Caco-2 (cell line): Measurements from ENCODE around the gene CAPN15. TPM values are rescaled to one million over a fixed set of nuclear protein-coding genes. Genes with fewer than 3 reads are reported as not detected.

Experiments used
- BruUV-seq: library from RNA; stranded (reverse); fragments of 400-500 nt; replicated peaks from 2 replicates; lab custom pipeline; 2021; lab: Mats Ljungman, UMichigan
- CTCF ChIA-PET: fragments of 300-600 bp; sonication (Branson Sonifier 250); formaldehyde crosslinking; loops from one replicate; lab custom pipeline; 2022; ENCODE audit warnings: antibody characterized with exemption; lab: Charles Lee
- POLR2A ChIA-PET: fragments of 300-600 bp; sonication (Branson Sonifier 250); formaldehyde crosslinking; loops from one replicate; lab custom pipeline; 2022; ENCODE audit warnings: antibody characterized with exemption; lab: Charles Lee
- DNase-seq, 2 experiments: peaks; one replicate each; pipeline versions ENCODE4 v3.0.0 to v3.0.0-alpha.2; 2020 to 2022
- H3K27me3 ChIP-seq: replicated peaks from 2 replicates; pipeline ENCODE4 v1.6.0; 2011; ENCODE audit warnings: low read length; ENCODE audit not compliant: control insufficient read depth, insufficient read depth
- H3K36me3 ChIP-seq: 2 replicates; pipeline ENCODE4 v1.5.1; 2011; ENCODE audit warnings: low read length; ENCODE audit not compliant: control insufficient read depth, insufficient read depth
- H3K4me1 ChIP-seq: fragments of 250-450 bp; sonication (Bioruptor Pico); 2 replicates; pipeline ENCODE4 v1.5.1; 2020; ENCODE audit warnings: mild to moderate bottlenecking
- H3K4me3 ChIP-seq: 2 replicates; pipeline ENCODE4 v1.5.1; 2011; ENCODE audit warnings: low read depth, mild to moderate bottlenecking, control low read depth, low read length
- H3K9me3 ChIP-seq: fragments of 250-450 bp; sonication (Bioruptor Pico); 2 replicates; pipeline ENCODE4 v1.5.1; 2020; ENCODE audit warnings: mild to moderate bottlenecking, moderate library complexity
- H3K27ac Mint-ChIP-seq: one replicate; pipeline ENCODE4 v1.8.0; 2022; ENCODE audit warnings: mixed read lengths; ENCODE audit not compliant: unreplicated experiment
- H3K27me3 Mint-ChIP-seq: one replicate; pipeline ENCODE4 v1.8.0; 2022; ENCODE audit warnings: mixed read lengths; ENCODE audit not compliant: insufficient read depth, unreplicated experiment
- H3K36me3 Mint-ChIP-seq: one replicate; pipeline ENCODE4 v1.8.0; 2022; ENCODE audit warnings: mild to moderate bottlenecking, mixed read lengths; ENCODE audit not compliant: insufficient read depth, unreplicated experiment
- H3K4me1 Mint-ChIP-seq: one replicate; pipeline ENCODE4 v1.8.0; 2022; ENCODE audit warnings: low read depth, mixed read lengths; ENCODE audit not compliant: unreplicated experiment
- H3K4me3 Mint-ChIP-seq: one replicate; pipeline ENCODE4 v1.8.0; 2022; ENCODE audit warnings: mild to moderate bottlenecking, moderate library complexity, mixed read lengths; ENCODE audit not compliant: unreplicated experiment
- H3K9me3 Mint-ChIP-seq: one replicate; pipeline ENCODE4 v1.8.0; 2022; ENCODE audit warnings: mixed read lengths; ENCODE audit not compliant: unreplicated experiment
- intact Hi-C: fragments of 100-400 bp; cut with micrococcal nuclease; formaldehyde crosslinking; loops from one replicate; pipeline ENCODE4 v1.10.0; 2022; ENCODE audit not compliant: unreplicated experiment
- total RNA-seq: library from RNA; stranded (reverse); gene quantifications from 2 replicates; pipeline ENCODE4 v1.2.3, GENCODE V29; 2022
- TF ChIP-seq, protein P1 (sequence below), 2 experiments: fragments of 200-600 bp in 1 of 2; IDR thresholded peaks; 1 replicate in 1 of 2; 2 replicates in 1 of 2; pipeline versions ENCODE4 v1.5.1 to v1.8.0; 2011 to 2022; ENCODE audit warnings: antibody characterized with exemption in 1 of 2, control low read depth in 1 of 2, inconsistent platforms in 1 of 2, low read depth in 1 of 2, low read length in 1 of 2, mild to moderate bottlenecking in 1 of 2, moderate library complexity in 1 of 2; ENCODE audit not compliant: insufficient read depth in 1 of 2, severe bottlenecking in 1 of 2, unreplicated experiment in 1 of 2

The CAPN15 gene
- total RNA-seq, 1 experiment from 2014 or later: 85.3 TPM

DNA sequence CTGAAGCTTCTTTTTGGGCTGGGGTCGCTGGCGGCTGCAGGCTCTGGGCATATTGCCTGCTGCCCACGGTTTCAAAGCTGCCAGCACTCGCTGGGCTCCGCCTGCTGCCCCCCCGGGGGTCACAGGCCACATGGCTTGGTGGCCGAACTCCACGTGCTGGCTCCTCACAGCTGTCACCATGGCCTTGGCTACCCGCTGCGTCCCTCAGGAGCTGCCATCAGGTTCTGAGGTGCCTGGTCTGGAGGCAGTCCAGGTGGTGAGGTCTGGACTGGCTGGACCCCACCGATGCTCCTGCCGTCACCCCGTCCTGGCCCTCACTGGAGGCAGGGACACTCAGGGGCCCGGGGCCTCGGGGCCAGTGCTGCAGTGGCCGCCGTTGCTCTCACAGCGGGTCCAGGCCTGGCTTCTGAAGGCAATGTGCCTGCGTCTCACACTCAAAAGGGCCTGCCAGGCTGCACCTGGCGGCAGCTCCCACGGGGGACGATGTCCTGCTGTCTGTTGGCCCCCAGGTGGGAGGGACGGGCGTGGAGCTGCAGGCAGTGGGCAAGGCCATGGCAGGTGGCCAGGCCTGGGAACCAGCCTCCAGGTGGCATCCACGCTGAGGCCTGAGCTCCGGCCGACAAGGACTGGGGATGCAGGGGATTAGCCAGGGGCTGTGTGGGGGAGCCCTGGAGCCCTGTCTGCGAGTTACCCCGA, 13.3 kb downstream of the CAPN15 start:
- Mint-ChIP-seq H3K36me3 (peaks cover 35% of the 10 kb centered on the region), H3K9me3 (no peaks in the 10 kb centered on the region), H3K27me3 (no peaks in the 10 kb centered on the region), H3K27ac (no peak overlapping the region), H3K4me3 (no peak overlapping the region), H3K4me1 (no peaks in the 10 kb centered on the region)
- H3K36me3 ChIP-seq: peaks cover 4% of the 10 kb centered on the region; the same call in 1 of the 2 replicates
- TF ChIP-seq, protein P1, sequence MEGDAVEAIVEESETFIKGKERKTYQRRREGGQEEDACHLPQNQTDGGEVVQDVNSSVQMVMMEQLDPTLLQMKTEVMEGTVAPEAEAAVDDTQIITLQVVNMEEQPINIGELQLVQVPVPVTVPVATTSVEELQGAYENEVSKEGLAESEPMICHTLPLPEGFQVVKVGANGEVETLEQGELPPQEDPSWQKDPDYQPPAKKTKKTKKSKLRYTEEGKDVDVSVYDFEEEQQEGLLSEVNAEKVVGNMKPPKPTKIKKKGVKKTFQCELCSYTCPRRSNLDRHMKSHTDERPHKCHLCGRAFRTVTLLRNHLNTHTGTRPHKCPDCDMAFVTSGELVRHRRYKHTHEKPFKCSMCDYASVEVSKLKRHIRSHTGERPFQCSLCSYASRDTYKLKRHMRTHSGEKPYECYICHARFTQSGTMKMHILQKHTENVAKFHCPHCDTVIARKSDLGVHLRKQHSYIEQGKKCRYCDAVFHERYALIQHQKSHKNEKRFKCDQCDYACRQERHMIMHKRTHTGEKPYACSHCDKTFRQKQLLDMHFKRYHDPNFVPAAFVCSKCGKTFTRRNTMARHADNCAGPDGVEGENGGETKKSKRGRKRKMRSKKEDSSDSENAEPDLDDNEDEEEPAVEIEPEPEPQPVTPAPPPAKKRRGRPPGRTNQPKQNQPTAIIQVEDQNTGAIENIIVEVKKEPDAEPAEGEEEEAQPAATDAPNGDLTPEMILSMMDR (IDR thresholded peaks at IDR 0.05; ENCODE audit: insufficient read depth in 1 of 2, low read depth in 1 of 2, low read length in 1 of 2, severe bottlenecking in 1 of 2, unreplicated experiment in 1 of 2): no peak
- BruUV-seq: no TSS peak
- no peaks in the 10 kb centered on the region for H3K4me1 ChIP-seq
- no peak for DNase-seq
- H3K9me3 ChIP-seq: no peaks in the 10 kb centered on the region
- no peak overlapping the region for H3K4me3 ChIP-seq
- intact Hi-C loops: no loop called here
- H3K27me3 ChIP-seq: no peaks in the 10 kb centered on the region
- ChIA-PET POLR2A (no interaction called here), CTCF (no interaction called here)

DNA sequence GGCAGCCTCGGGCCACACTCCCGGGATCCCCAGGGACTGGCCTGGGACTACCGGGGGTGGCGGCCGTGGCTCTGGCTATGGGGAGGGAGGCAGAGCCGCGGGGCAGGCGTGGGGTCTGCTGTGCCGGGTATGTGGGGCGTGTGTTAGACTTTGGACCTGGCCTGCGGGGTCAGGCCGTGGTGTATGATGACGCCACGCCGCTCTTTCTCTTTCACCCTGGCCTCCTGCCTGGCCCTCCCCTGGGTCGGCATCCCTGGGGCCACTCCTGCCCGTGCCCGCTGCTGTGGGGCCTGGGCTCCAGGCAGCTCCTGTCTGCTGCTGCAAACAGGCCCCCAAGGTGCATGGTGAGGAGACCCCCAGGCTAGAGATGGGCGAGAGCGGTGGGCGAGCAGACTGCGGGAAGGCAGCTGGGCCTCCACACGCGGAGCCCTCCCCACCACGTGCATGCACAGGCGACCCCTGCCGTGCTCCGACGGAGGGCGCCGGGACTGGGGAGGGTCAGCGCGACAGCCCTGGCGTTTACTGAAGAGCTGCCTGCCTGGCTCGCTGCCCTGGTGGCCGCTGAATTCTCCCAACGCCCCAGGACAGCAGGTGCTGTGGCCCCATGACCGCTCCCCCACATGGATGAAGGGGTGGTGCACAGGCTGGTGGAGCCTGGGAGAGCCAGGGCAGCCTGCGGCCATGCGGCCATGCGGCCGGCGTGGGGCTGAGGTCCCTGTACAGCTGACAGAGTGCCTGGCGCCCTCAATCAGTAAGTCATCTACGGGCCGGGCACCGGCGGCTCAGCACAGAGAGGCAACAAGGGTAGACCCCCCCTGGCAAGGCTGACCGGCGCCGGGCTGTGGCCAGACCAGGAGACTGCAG, 16.0 kb downstream of the CAPN15 start:
- Mint-ChIP-seq H3K27ac (no peak overlapping the region), H3K4me3 (no peak overlapping the region), H3K4me1 (no peaks in the 10 kb centered on the region), H3K27me3 (no peaks in the 10 kb centered on the region), H3K36me3 (peaks cover 23% of the 10 kb centered on the region), H3K9me3 (no peaks in the 10 kb centered on the region)
- TF ChIP-seq, protein P1 (IDR thresholded peaks at IDR 0.05; ENCODE audit: insufficient read depth in 1 of 2, low read depth in 1 of 2, low read length in 1 of 2, severe bottlenecking in 1 of 2, unreplicated experiment in 1 of 2): no peak
- Histone ChIP-seq H3K4me3 (no peak overlapping the region), H3K27me3 (no peaks in the 10 kb centered on the region), H3K9me3 (no peaks in the 10 kb centered on the region), H3K4me1 (no peaks in the 10 kb centered on the region), H3K36me3 (peaks cover 3% of the 10 kb centered on the region; the same call in 1 of the 2 replicates)
- intact Hi-C loops: no loop called here
- ChIA-PET POLR2A (interaction anchor here (0.9 kb wide), 1 partner anchor 16 kb away, joined by 3 read pairs; no protein-coding TSS in a partner anchor), CTCF (no interaction called here)
- no TSS peak for BruUV-seq
- no peak for DNase-seq

- H3K27me3 ChIP-seq: no peaks in the 10 kb centered on the region
- POLR2A ChIA-PET: interaction anchor here (0.9 kb wide), 1 partner anchor 17 kb away, joined by 3 read pairs; no protein-coding TSS in a partner anchor
These were observed 17.0 kb downstream of the CAPN15 start for GRCh38 chr16:544517-544916.

More at GRCh38 chr16:544517-544916, 17.0 kb downstream of the CAPN15 start:
- TF ChIP-seq, protein P1 (IDR thresholded peaks at IDR 0.05; ENCODE audit: insufficient read depth in 1 of 2, low read depth in 1 of 2, low read length in 1 of 2, severe bottlenecking in 1 of 2, unreplicated experiment in 1 of 2): no peak
- no peaks in the 10 kb centered on the region for H3K9me3 Mint-ChIP-seq
- no peak overlapping the region for H3K4me3 Mint-ChIP-seq
- no peak overlapping the region for H3K27ac Mint-ChIP-seq
- CTCF ChIA-PET: no interaction called here
- Histone ChIP-seq H3K4me1 (no peaks in the 10 kb centered on the region), H3K36me3 (peaks cover 4% of the 10 kb centered on the region; the same call in 1 of the 2 replicates), H3K9me3 (no peaks in the 10 kb centered on the region), H3K4me3 (no peak overlapping the region)
- no peaks in the 10 kb centered on the region for H3K27me3 Mint-ChIP-seq
- peaks cover 23% of the 10 kb centered on the region for H3K36me3 Mint-ChIP-seq
- no TSS peak for BruUV-seq
- no peaks in the 10 kb centered on the region for H3K4me1 Mint-ChIP-seq
- intact Hi-C loops: no loop called here
- DNase-seq: no peak
